ENCODE data around the gene SLC9A3.

SLC9A3 gene

GRCh38 chr5:453725-454481 lies 70.3 kb downstream of the SLC9A3 start:
- DNase-seq (ENCODE audit: low read depth in 1 of 2, low spot score in 1 of 2) = no peak
- in situ Hi-C loops (cut with HindIII; ENCODE audit: low pct_unique_long_range_greater_than_20kb, low sequenced_read_pairs) = no loop called here

GRCh38 chr5:452978-453710 lies 71.1 kb downstream of the SLC9A3 start:
- no peak for TF ChIP-seq JUND (IDR thresholded peaks at IDR 0.05; ENCODE audit: low read depth)
- in situ Hi-C loops (cut with HindIII; ENCODE audit: low pct_unique_long_range_greater_than_20kb, low sequenced_read_pairs) = no loop called here
- no peak for DNase-seq (ENCODE audit: low read depth in 1 of 2, low spot score in 1 of 2)

More at GRCh38 chr5:453725-454481, 70.3 kb downstream of the SLC9A3 start:
- no peak for TF ChIP-seq JUND (IDR thresholded peaks at IDR 0.05; ENCODE audit: low read depth)

GRCh38 chr5:451587-452458 lies 72.4 kb downstream of the SLC9A3 start:
- in situ Hi-C loops (cut with HindIII; ENCODE audit: low pct_unique_long_range_greater_than_20kb, low sequenced_read_pairs) = no loop called here
- TF ChIP-seq JUND (IDR thresholded peaks at IDR 0.05; ENCODE audit: low read depth) = no peak
- no peak for DNase-seq (ENCODE audit: low read depth in 1 of 2, low spot score in 1 of 2)

GRCh38 chr5:449151-449550 lies 75.1 kb downstream of the SLC9A3 start:
- in situ Hi-C loops (cut with HindIII; ENCODE audit: low pct_unique_long_range_greater_than_20kb, low sequenced_read_pairs) = no loop called here
- no peak for TF ChIP-seq JUND (IDR thresholded peaks at IDR 0.05; ENCODE audit: low read depth)
- no peak for DNase-seq (ENCODE audit: low read depth in 1 of 2, low spot score in 1 of 2)

DNA sequence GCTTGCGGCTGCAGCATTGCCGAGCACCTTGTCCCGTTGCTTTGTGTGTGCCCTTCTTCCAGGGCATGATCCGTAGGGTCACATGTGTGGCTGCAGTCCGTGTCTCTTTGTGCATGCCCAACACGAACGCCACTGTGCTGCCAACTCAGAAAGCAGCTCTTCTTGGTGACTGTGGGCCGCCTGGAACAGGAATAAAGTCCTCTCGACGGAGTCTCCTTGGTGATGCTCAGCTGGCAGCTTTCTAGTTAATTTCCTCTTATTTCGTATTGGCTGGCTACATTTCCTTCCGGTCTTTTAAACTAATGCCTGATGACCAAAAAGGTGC lies 75.5 kb downstream of the SLC9A3 start:
- TF ChIP-seq JUND (IDR thresholded peaks at IDR 0.05; ENCODE audit: low read depth) = no peak
- in situ Hi-C loops (cut with HindIII; ENCODE audit: low pct_unique_long_range_greater_than_20kb, low sequenced_read_pairs) = no loop called here
- no peak for DNase-seq (ENCODE audit: low read depth in 1 of 2, low spot score in 1 of 2)

DNA sequence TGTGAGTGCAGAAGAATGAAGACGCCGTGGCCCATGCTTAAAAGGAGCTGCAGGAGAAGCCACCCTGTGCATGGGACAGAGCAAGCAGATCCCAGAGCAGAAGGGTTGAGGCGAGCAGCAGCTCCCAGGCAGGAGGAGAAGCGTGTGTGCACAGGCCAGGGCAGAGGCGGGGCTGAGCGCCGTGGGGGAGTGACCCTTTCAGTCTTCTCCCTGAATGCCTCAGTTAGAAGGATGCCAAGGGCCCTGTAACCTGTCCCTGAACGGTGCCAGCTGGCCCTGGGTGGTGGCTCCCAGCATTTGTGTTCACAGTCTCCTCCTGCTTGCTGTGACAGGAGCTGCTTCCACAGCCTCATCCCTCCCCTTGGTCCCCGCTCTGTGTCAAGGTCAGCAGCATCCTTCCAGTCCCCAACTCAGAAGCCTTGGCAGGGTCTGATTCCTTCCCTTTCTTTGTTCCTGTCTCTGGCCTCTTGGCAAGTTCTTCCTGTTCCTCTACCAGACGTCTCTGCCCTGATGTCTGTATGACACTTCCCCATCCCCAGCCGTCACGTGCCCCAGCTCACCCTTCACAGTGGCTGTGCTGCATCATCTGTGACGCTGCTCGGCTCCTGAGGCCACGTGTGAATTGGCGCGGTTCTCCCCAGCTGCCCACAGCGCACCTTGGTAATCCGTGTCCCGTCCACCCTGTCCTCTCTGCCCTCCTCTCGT lies 76.0 kb downstream of the SLC9A3 start:
- no peak for TF ChIP-seq JUND (IDR thresholded peaks at IDR 0.05; ENCODE audit: low read depth)
- in situ Hi-C loops (cut with HindIII; ENCODE audit: low pct_unique_long_range_greater_than_20kb, low sequenced_read_pairs) = no loop called here
- no peak for DNase-seq (ENCODE audit: low read depth in 1 of 2, low spot score in 1 of 2)

DNA sequence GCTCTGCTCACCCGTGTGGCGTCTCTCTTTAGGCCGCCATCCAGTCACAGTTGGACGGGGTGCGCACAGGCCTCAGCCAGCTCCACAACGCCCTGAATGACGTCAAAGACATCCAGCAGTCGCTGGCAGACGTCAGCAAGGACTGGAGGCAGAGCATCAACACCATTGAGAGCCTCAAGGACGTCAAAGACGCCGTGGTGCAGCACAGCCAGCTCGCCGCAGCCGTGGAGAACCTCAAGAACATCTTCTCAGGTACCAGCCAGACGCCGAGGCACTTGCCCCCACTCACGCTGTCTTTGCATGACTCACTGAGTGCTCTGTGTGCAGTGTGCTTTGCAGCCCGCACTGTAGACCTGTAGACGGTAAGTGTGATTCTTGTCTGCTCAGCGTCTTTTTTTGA lies 76.7 kb downstream of the SLC9A3 start:
- in situ Hi-C loops (cut with HindIII; ENCODE audit: low pct_unique_long_range_greater_than_20kb, low sequenced_read_pairs) = no loop called here
- TF ChIP-seq JUND (IDR thresholded peaks at IDR 0.05; ENCODE audit: low read depth) = no peak
- no peak for DNase-seq (ENCODE audit: low read depth in 1 of 2, low spot score in 1 of 2)

- TF ChIP-seq JUND (IDR thresholded peaks at IDR 0.05; ENCODE audit: low read depth) = no peak
- DNase-seq (ENCODE audit: low read depth in 1 of 2, low spot score in 1 of 2) = peak; percentile 81 to 90
- in situ Hi-C loops (cut with HindIII; ENCODE audit: low pct_unique_long_range_greater_than_20kb, low sequenced_read_pairs) = no loop called here
Observed at GRCh38 chr5:446883-447263, 77.4 kb downstream of the SLC9A3 start.

- no peak for TF ChIP-seq JUND (IDR thresholded peaks at IDR 0.05; ENCODE audit: low read depth)
- peak in 1 of 2 experiments; percentile 53 for DNase-seq (ENCODE audit: low read depth in 1 of 2, low spot score in 1 of 2)
- in situ Hi-C loops (cut with HindIII; ENCODE audit: low pct_unique_long_range_greater_than_20kb, low sequenced_read_pairs) = no loop called here
Observed at GRCh38 chr5:446066-446882, 78.0 kb downstream of the SLC9A3 start.

GRCh38 chr5:445591-445990 lies 78.7 kb downstream of the SLC9A3 start:
- in situ Hi-C loops (cut with HindIII; ENCODE audit: low pct_unique_long_range_greater_than_20kb, low sequenced_read_pairs) = no loop called here
- no peak for DNase-seq (ENCODE audit: low read depth in 1 of 2, low spot score in 1 of 2)
- TF ChIP-seq JUND (IDR thresholded peaks at IDR 0.05; ENCODE audit: low read depth) = no peak

GRCh38 chr5:444226-444625 lies 80.0 kb downstream of the SLC9A3 start:
- in situ Hi-C loops (cut with HindIII; ENCODE audit: low pct_unique_long_range_greater_than_20kb, low sequenced_read_pairs) = no loop called here
- TF ChIP-seq JUND (IDR thresholded peaks at IDR 0.05; ENCODE audit: low read depth) = no peak
- no peak for DNase-seq (ENCODE audit: low read depth in 1 of 2, low spot score in 1 of 2)
